Lung (tissue), 12 donors: ENCODE measurements around the gene ACSM6. TPM values are rescaled to one million over a fixed set of nuclear protein-coding genes. Genes with fewer than 3 reads are reported as not detected.
"Not testable (repeated sequence)": the region's sequence is repeated elsewhere in the genome, so short reads cannot be mapped to it uniquely, and the experiment has no call there.

ENCODE experiments used
- ATAC-seq: fragments of 200-7000 bp; cut with Tn5 transposase; one replicate; pipeline ENCODE4 v1.9.1; 2020; ENCODE audit warnings: moderate number of reproducible peaks; ENCODE audit not compliant: insufficient read depth, low FRiP score
- DNase-seq, 3 donors: peaks; one replicate each; pipeline ENCODE4 v3.0.0-alpha.2; 2013 to 2017
- H3K27ac ChIP-seq, 2 donors: one replicate each; pipeline ENCODE4 v1.5.1; 2013; ENCODE audit warnings: mild to moderate bottlenecking in 2 of 2, moderate library complexity in 2 of 2, control low read depth in 1 of 2, inconsistent platforms in 1 of 2, low read depth in 1 of 2, low read length in 1 of 2
- H3K27me3 ChIP-seq, 3 donors: one replicate each; pipeline ENCODE4 v1.5.1; 2013; ENCODE audit warnings: low read length in 2 of 3; ENCODE audit not compliant: control insufficient read depth in 3 of 3, insufficient read depth in 3 of 3
- H3K36me3 ChIP-seq, 4 donors: one replicate each; pipeline ENCODE4 v1.5.1; 2013; ENCODE audit warnings: low read length in 4 of 4, mild to moderate bottlenecking in 1 of 4, moderate library complexity in 1 of 4; ENCODE audit not compliant: control insufficient read depth in 4 of 4, insufficient read depth in 4 of 4
- H3K4me1 ChIP-seq, 5 donors: one replicate each; pipeline ENCODE4 v1.5.1; 2013; ENCODE audit warnings: low read length in 5 of 5, mild to moderate bottlenecking in 2 of 5, moderate library complexity in 1 of 5; ENCODE audit not compliant: control insufficient read depth in 5 of 5, insufficient read depth in 5 of 5
- H3K4me3 ChIP-seq: one replicate; pipeline ENCODE4 v1.5.1; 2013; ENCODE audit warnings: mild to moderate bottlenecking, control low read depth, moderate library complexity
- H3K9ac ChIP-seq, 2 donors: one replicate each; pipeline ENCODE4 v1.5.1; 2013; ENCODE audit warnings: low read length in 2 of 2, control low read depth in 1 of 2; ENCODE audit not compliant: insufficient read depth in 1 of 2
- H3K9me3 ChIP-seq, 4 donors: one replicate each; pipeline ENCODE4 v1.5.1; 2013; ENCODE audit warnings: low read length in 3 of 4, mild to moderate bottlenecking in 1 of 4, moderate library complexity in 1 of 4; ENCODE audit not compliant: control insufficient read depth in 4 of 4, insufficient read depth in 3 of 4
- CTCF ChIP-seq: IDR thresholded peaks from 2 replicates; pipeline ENCODE4 v1.5.1; 2012; ENCODE audit warnings: mild to moderate bottlenecking; ENCODE audit errors: control extremely low read depth, extremely low read depth
- WGBS, 2 donors: extraction: QIAGEN DNeasy Blood & Tissue Kit; methylation state at CpG; one replicate each; pipeline ENCODE4 v1.1.7; 2013; 5-methylcytosine and 5-hydroxymethylcytosine counted together
- polyA plus RNA-seq, 2 donors: library from polyadenylated mRNA; stranded (reverse); fragments of 200-250 nt; gene quantifications; one replicate each; pipeline ENCODE4 v1.2.1, GENCODE V29; 2013
- total RNA-seq, 2 donors: library from RNA; depleted of rRNA in 1 of 2; stranded (reverse); fragments of >200 nt in 1 of 2; gene quantifications; one replicate each; pipeline ENCODE4 v1.2.1, GENCODE V29; 2014 to 2021
- donor health status: control.
- donor health status: control.
- donor health status: Bipolar disorder and iron deficiency.
- donor health status: healthy.
- donor health status: DM: yes; HTN: yes; CAD: no.

ACSM6 gene
- total and polyA plus RNA-seq, 4 donors, result not detected

- TF ChIP-seq CTCF, result no peak
- H3K27ac ChIP-seq, result no peak overlapping the region
- 66 to 70% methylated on average over 3 of the region's 3 CpGs for WGBS, 2 donors
- H3K36me3 ChIP-seq, result no peaks in the 10 kb centered on the region
- peaks cover 0 to 6% (median 0%) of the 10 kb centered on the region in 5 donors for H3K4me1 ChIP-seq
- no peaks in the 10 kb centered on the region for H3K27me3 ChIP-seq
- ATAC-seq (no peak), DNase-seq (no peak)
- H3K9ac ChIP-seq, result no peak overlapping the region
- peaks cover 0 to 1% (median 0%) of the 10 kb centered on the region in 4 donors for H3K9me3 ChIP-seq
- H3K4me3 ChIP-seq, result no peak overlapping the region
Measured at GRCh38 chr10:95196046-95196445, 2.0 kb downstream of the ACSM6 start.

GRCh38 chr10:95201736-95202135 is 7.7 kb downstream of the ACSM6 start:
- no peaks in the 10 kb centered on the region for H3K36me3 ChIP-seq
- H3K9me3 ChIP-seq, result no peaks in the 10 kb centered on the region
- ATAC-seq, result no peak
- H3K27me3 ChIP-seq, result no peaks in the 10 kb centered on the region
- H3K27ac ChIP-seq, result no peak overlapping the region
- no peak for TF ChIP-seq CTCF
- 91 to 92% methylated on average over 4 of the region's 4 CpGs for WGBS, 2 donors
- no peak for DNase-seq
- H3K4me3 ChIP-seq, result no peak overlapping the region
- H3K4me1 ChIP-seq, result no peaks in the 10 kb centered on the region
- no peak overlapping the region for H3K9ac ChIP-seq

GRCh38 chr10:95202865-95203264 is 8.8 kb downstream of the ACSM6 start:
- not testable (repeated sequence) for H3K36me3 ChIP-seq, ATAC-seq, H3K9me3 ChIP-seq, H3K9ac ChIP-seq, DNase-seq, H3K27ac ChIP-seq, H3K4me3 ChIP-seq, H3K27me3 ChIP-seq, H3K4me1 ChIP-seq
- WGBS, 2 donors, result 80 to 94% methylated on average over 5 of the region's 5 CpGs

- DNase-seq, result no peak
- Histone ChIP-seq H3K9me3 (no peaks in the 10 kb centered on the region), H3K27ac (no peak overlapping the region), H3K4me1 (no peaks in the 10 kb centered on the region), H3K9ac (no peak overlapping the region), H3K27me3 (no peaks in the 10 kb centered on the region), H3K4me3 (no peak overlapping the region), H3K36me3 (no peaks in the 10 kb centered on the region)
- WGBS, 2 donors, result 69 to 83% methylated on average over 8 of the region's 8 CpGs
- no peak for ATAC-seq
- TF ChIP-seq CTCF, result no peak
Measured at GRCh38 chr10:95208702-95209391, 14.8 kb downstream of the ACSM6 start.
